Thyroid gland (tissue), 4 donors: Measurements from ENCODE around the gene ATRNL1. TPM values are rescaled to one million over a fixed set of nuclear protein-coding genes. Genes with fewer than 3 reads are reported as not detected.

Source experiments
- DNase-seq, 2 donors: peaks; one replicate each; pipeline ENCODE4 v3.0.0-alpha.2; 2019
- H3K27ac ChIP-seq, 3 donors: fragments of 200-600 bp; sonication (generic); 1 replicate in 2 of 3; 2 replicates in 1 of 3; pipeline ENCODE4 v1.5.1; 2016 to 2019; ENCODE audit warnings: mild to moderate bottlenecking in 1 of 3, moderate library complexity in 1 of 3
- H3K27me3 ChIP-seq: fragments of 200-600 bp; sonication (generic); one replicate; pipeline ENCODE4 v1.5.1; 2019
- H3K36me3 ChIP-seq, 2 donors: fragments of 200-600 bp; sonication (generic); one replicate each; pipeline ENCODE4 v1.5.1; 2016 to 2019
- H3K4me1 ChIP-seq, 2 donors: fragments of 200-600 bp; sonication (generic); one replicate each; pipeline ENCODE4 v1.5.1; 2017 to 2019
- H3K4me3 ChIP-seq, 3 donors: fragments of 200-600 bp; sonication (generic); replicated peaks in 1 of 3; 1 replicate in 2 of 3; 2 replicates in 1 of 3; pipeline ENCODE4 v1.5.1; 2016; ENCODE audit warnings: mild to moderate bottlenecking in 1 of 3
- H3K9me3 ChIP-seq: fragments of 200-600 bp; sonication (generic); one replicate; pipeline ENCODE4 v1.5.1; 2017
- CTCF ChIP-seq, 6 experiments: fragments of 200-600 bp in 3 of 6; fragments of 450-650 bp in 3 of 6; sonication (generic) in 3 of 6; IDR thresholded peaks; one replicate each; pipeline ENCODE4 v1.5.1; 2016 to 2019; ENCODE audit warnings: antibody characterized with exemption in 6 of 6, mild to moderate bottlenecking in 2 of 6, inconsistent platforms in 1 of 6, moderate library complexity in 1 of 6
- POLR2A ChIP-seq, 2 donors: fragments of 450-650 bp; IDR thresholded peaks; one replicate each; pipeline ENCODE4 v1.6.1; 2017; ENCODE audit warnings: antibody characterized with exemption in 2 of 2, mild to moderate bottlenecking in 2 of 2, moderate library complexity in 1 of 2
- WGBS, 2 donors: methylation state at CpG; one replicate each; pipeline ENCODE4 v1.1.5; 2017; 5-methylcytosine and 5-hydroxymethylcytosine counted together
- intact Hi-C: fragments of 100-400 bp; cut with DNase I; formaldehyde crosslinking; loops from one replicate; pipeline ENCODE4 v1.15.1; 2023
- total RNA-seq, 4 donors: library from RNA; depleted of rRNA; stranded (reverse); fragments of >200 nt; gene quantifications; one replicate each; pipeline ENCODE4 v1.2.3, GENCODE V29; 2016

ATRNL1 gene
- total RNA-seq, 4 donors from 2014 or later, result 2.3 to 6.3 (median 3.8) TPM

- no peak overlapping the region for H3K27ac ChIP-seq
- no peak for DNase-seq
- H3K27me3 ChIP-seq, result no peaks in the 10 kb centered on the region
- H3K9me3 ChIP-seq, result no peaks in the 10 kb centered on the region
- H3K36me3 ChIP-seq, result no peaks in the 10 kb centered on the region
- intact Hi-C loops, result no loop called here
- TF ChIP-seq CTCF (IDR thresholded peaks at IDR 0.05) (no peak), POLR2A (IDR thresholded peaks at IDR 0.05) (no peak)
- 92 to 97% methylated on average over 3 of the region's 3 CpGs for WGBS, 2 donors
- H3K4me3 ChIP-seq, result no peak overlapping the region
- H3K4me1 ChIP-seq, result no peaks in the 10 kb centered on the region
These were observed 40.9 kb upstream of the ATRNL1 start for GRCh38 chr10:115052226-115052625.

- no peak overlapping the region for H3K4me3 ChIP-seq
- no peaks in the 10 kb centered on the region for H3K9me3 ChIP-seq
- no peak overlapping the region for H3K27ac ChIP-seq
- DNase-seq, result no peak
- no peaks in the 10 kb centered on the region for H3K4me1 ChIP-seq
- no peaks in the 10 kb centered on the region for H3K27me3 ChIP-seq
- TF ChIP-seq CTCF (IDR thresholded peaks at IDR 0.05) (no peak), POLR2A (IDR thresholded peaks at IDR 0.05) (no peak)
- intact Hi-C loops, result no loop called here
- WGBS, 2 donors, result 35 to 62% methylated on average over 1 of the region's 1 CpG
- H3K36me3 ChIP-seq, result no peaks in the 10 kb centered on the region
These were observed 40.4 kb upstream of the ATRNL1 start for GRCh38 chr10:115052728-115053127.

GRCh38 chr10:115056186-115056585, 37.0 kb upstream of the ATRNL1 start:
- no peak for TF ChIP-seq POLR2A (IDR thresholded peaks at IDR 0.05)
- TF ChIP-seq CTCF (IDR thresholded peaks at IDR 0.05), result no peak
- H3K36me3 ChIP-seq, result no peaks in the 10 kb centered on the region
- H3K4me1 ChIP-seq, result no peaks in the 10 kb centered on the region
- intact Hi-C loops, result no loop called here
- 96% methylated on average over 2 of the region's 2 CpGs for WGBS, 2 donors
- H3K4me3 ChIP-seq, result no peak overlapping the region
- H3K9me3 ChIP-seq, result no peaks in the 10 kb centered on the region
- H3K27ac ChIP-seq, result no peak overlapping the region
- no peak for DNase-seq
- H3K27me3 ChIP-seq, result no peaks in the 10 kb centered on the region

GRCh38 chr10:115059301-115059898, 33.8 kb upstream of the ATRNL1 start:
- 75 to 78% methylated on average over 7 of the region's 7 CpGs for WGBS, 2 donors
- Histone ChIP-seq H3K4me3 (no peak overlapping the region), H3K27me3 (no peaks in the 10 kb centered on the region), H3K36me3 (no peaks in the 10 kb centered on the region), H3K9me3 (no peaks in the 10 kb centered on the region), H3K4me1 (no peaks in the 10 kb centered on the region), H3K27ac (no peak overlapping the region)
- DNase-seq, result no peak
- intact Hi-C loops, result no loop called here
- TF ChIP-seq POLR2A (IDR thresholded peaks at IDR 0.05) (no peak), CTCF (IDR thresholded peaks at IDR 0.05) (no peak)

- TF ChIP-seq POLR2A (IDR thresholded peaks at IDR 0.05), result no peak
- Histone ChIP-seq H3K9me3 (no peaks in the 10 kb centered on the region), H3K4me3 (no peak overlapping the region), H3K27ac (no peak overlapping the region), H3K4me1 (no peaks in the 10 kb centered on the region), H3K36me3 (no peaks in the 10 kb centered on the region), H3K27me3 (no peaks in the 10 kb centered on the region)
- 72 to 79% methylated on average over 5 of the region's 5 CpGs for whole genome bisulfite sequencing, 2 donors
- DNase-seq, result no peak
- intact Hi-C loops, result no loop called here
These were observed 29.2 kb upstream of the ATRNL1 start for GRCh38 chr10:115063701-115064658.
